NCI-H460 (cell line): Measurements from ENCODE around the gene PAMR1. TPM values are rescaled to one million over a fixed set of nuclear protein-coding genes. Genes with fewer than 3 reads are reported as not detected.
"Not testable (repeated sequence)": the region's sequence is repeated elsewhere in the genome, so short reads cannot be mapped to it uniquely, and the experiment has no call there.

Experiments
- DNase-seq: peaks from one replicate; pipeline ENCODE4 v3.0.0-alpha.2; 2016; ENCODE audit warnings: low read depth; ENCODE audit errors: extremely low read depth
- total RNA-seq: library from RNA; depleted of rRNA; stranded (reverse); fragments of >200 nt; shearing (Covaris generic); gene quantifications from 2 replicates; pipeline ENCODE4 v1.2.3, GENCODE V29; 2014

The PAMR1 gene
- total RNA-seq, 1 experiment from 2014 or later = not detected

- no peak for DNase-seq
Observed at GRCh38 chr11:35545391-35546003, 20.1 kb upstream of the PAMR1 start.

GRCh38 chr11:35543481-35543880 lies 18.1 kb upstream of the PAMR1 start:
- DNase-seq = no peak

- DNase-seq = no peak
Observed at GRCh38 chr11:35541621-35542375, 16.4 kb upstream of the PAMR1 start.

GRCh38 chr11:35540526-35540925 lies 15.1 kb upstream of the PAMR1 start:
- DNase-seq = no peak

GRCh38 chr11:35539781-35540281 lies 14.4 kb upstream of the PAMR1 start:
- DNase-seq = peak; percentile 59

GRCh38 chr11:35539256-35539655 lies 13.8 kb upstream of the PAMR1 start:
- DNase-seq = no peak

- no peak for DNase-seq
Observed at GRCh38 chr11:35536470-35536869, 11.1 kb upstream of the PAMR1 start.

- DNase-seq = no peak
Observed at GRCh38 chr11:35531246-35531645, 5.8 kb upstream of the PAMR1 start.

GRCh38 chr11:35529971-35530495 lies 4.6 kb upstream of the PAMR1 start:
- no peak for DNase-seq

- no peak for DNase-seq
Observed at GRCh38 chr11:35526370-35526792, 965 bp upstream of the PAMR1 start.

GRCh38 chr11:35524780-35525179 lies 636 bp downstream of the PAMR1 start:
- no peak for DNase-seq

GRCh38 chr11:35523861-35524260 lies 1.6 kb downstream of the PAMR1 start:
- DNase-seq = no peak

- DNase-seq = no peak
Observed at GRCh38 chr11:35523331-35523768, 2.1 kb downstream of the PAMR1 start.

- DNase-seq = not testable (repeated sequence)
Observed at GRCh38 chr11:35522091-35522490, 3.3 kb downstream of the PAMR1 start.

GRCh38 chr11:35520376-35520775 lies 5.0 kb downstream of the PAMR1 start:
- DNase-seq = no peak

- DNase-seq = no peak
Observed at GRCh38 chr11:35518766-35519165, 6.7 kb downstream of the PAMR1 start.

- DNase-seq = no peak
Observed at GRCh38 chr11:35517481-35517880, 7.9 kb downstream of the PAMR1 start.

GRCh38 chr11:35516403-35516802 lies 9.0 kb downstream of the PAMR1 start:
- no peak for DNase-seq

- no peak for DNase-seq
Observed at GRCh38 chr11:35515224-35515623, 10.2 kb downstream of the PAMR1 start.

- no peak for DNase-seq
Observed at GRCh38 chr11:35514481-35514880, 10.9 kb downstream of the PAMR1 start.

GRCh38 chr11:35511666-35512065 lies 13.8 kb downstream of the PAMR1 start:
- no peak for DNase-seq

- no peak for DNase-seq
Observed at GRCh38 chr11:35507688-35508087, 17.7 kb downstream of the PAMR1 start.
